ENCODE results near the gene DGKG. TPM values are rescaled to one million over a fixed set of nuclear protein-coding genes. Genes with fewer than 3 reads are reported as not detected.

Gene DGKG
- total RNA-seq, 4 donors from 2014 or later, result 0.84 to 5.8 (median 2.9) TPM

DNA sequence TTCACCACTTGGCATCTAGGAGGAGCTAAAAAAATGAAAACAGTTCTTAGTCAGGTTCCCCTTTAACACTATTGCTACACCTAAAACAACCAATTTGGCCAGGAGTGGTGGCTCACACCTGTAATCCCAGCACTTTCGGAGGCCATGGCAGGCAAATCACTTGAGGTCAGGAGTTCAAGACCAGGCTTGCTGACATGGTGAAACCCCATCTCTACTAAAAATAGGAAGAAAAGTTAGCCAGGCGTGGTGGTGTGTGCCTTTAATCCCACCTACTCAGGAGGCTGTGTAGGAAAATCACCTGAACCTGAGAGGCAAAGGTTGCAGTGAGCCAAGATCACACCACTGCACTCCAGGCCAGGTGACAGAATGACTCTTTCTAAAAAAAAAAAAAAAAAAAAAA lies 124.1 kb downstream of the DGKG start:
- DNase-seq (ENCODE audit: low spot score) (no peak), ATAC-seq (ENCODE audit: low FRiP score) (no peak)
- TF ChIP-seq CTCF (IDR thresholded peaks at IDR 0.05), result no peak

DNA sequence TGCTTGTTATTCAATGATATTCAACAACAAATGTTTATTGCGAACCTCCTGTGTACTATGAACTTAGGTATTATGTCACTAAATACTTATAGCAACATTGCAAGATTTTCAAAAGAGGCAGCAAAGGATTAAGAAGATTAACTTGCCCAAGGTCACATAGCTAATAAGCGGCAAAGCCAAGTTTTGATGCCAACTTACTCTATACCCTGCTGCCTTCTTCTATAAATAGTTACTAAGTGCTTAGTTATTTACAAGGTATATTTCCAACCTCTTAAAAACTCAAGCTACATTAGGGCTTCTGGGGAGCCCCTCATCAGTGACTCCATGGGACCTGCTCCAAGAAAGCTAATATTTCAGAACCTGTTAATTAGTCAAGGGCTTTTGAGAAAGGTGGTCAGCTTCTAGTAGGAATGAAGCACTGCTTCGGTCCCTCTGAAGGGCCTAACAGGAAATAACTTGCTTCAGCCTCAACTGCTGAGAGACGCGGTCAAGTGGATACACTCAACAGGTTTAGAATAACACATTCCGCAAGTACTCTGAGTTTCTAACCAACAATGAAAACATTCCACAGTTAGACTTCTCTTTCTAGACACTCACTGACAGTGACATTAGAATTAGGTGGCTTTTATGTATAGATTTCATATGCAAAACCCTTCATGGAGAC lies 125.5 kb downstream of the DGKG start:
- TF ChIP-seq CTCF (IDR thresholded peaks at IDR 0.05), result no peak
- no peak for ATAC-seq (ENCODE audit: low FRiP score)
- no peak for DNase-seq (ENCODE audit: low spot score)

DNA sequence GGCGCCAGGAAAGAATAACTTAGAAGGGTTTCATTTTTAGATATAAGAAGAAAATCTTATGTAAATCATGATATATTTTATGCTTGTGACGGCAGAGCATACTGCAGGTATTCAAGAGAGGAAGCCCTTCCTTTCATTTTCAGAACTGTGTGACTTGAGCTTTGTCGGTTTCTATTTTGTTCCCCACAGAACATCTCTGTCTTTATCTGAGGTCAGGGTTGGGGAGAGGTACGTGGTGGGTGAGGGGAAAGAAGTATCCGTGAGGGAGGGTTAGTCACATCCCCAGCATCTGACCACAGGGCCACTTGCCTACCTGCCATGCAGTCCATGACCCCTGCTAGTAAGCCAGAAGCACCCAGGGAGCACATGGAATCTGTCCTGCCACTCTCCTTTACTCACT lies 126.5 kb downstream of the DGKG start:
- no peak for TF ChIP-seq CTCF (IDR thresholded peaks at IDR 0.05)
- DNase-seq (ENCODE audit: low spot score) (no peak), ATAC-seq (ENCODE audit: low FRiP score) (no peak)

- DNase-seq (ENCODE audit: low spot score) (no peak), ATAC-seq (ENCODE audit: low FRiP score) (no peak)
- TF ChIP-seq CTCF (IDR thresholded peaks at IDR 0.05), result no peak
Measured at GRCh38 chr3:186234152-186234551, 127.9 kb downstream of the DGKG start.

GRCh38 chr3:186226482-186226881 lies 135.6 kb downstream of the DGKG start:
- ATAC-seq (ENCODE audit: low FRiP score) (no peak), DNase-seq (ENCODE audit: low spot score) (no peak)
- no peak for TF ChIP-seq CTCF (IDR thresholded peaks at IDR 0.05)

DNA sequence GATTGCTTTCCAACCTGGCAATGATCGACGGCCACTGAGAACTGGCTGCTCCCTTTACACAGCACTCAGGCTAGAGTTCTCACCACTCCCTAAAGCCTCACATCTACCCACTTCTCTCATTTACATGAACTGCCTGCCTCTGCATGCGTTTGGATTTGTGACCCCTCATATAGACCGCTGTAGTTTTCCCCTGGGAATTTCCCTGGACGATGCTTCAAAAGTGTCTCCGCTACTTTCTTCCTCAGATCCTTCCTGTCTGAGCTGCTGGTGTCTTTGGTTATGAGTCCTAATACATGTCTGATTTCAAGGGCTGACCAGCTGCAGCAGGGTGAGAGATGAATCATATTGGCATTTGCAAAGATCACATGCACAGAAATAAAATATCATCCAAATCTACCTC lies 136.4 kb downstream of the DGKG start:
- TF ChIP-seq CTCF (IDR thresholded peaks at IDR 0.05), result no peak
- no peak for DNase-seq (ENCODE audit: low spot score)
- ATAC-seq (ENCODE audit: low FRiP score), result no peak

DNA sequence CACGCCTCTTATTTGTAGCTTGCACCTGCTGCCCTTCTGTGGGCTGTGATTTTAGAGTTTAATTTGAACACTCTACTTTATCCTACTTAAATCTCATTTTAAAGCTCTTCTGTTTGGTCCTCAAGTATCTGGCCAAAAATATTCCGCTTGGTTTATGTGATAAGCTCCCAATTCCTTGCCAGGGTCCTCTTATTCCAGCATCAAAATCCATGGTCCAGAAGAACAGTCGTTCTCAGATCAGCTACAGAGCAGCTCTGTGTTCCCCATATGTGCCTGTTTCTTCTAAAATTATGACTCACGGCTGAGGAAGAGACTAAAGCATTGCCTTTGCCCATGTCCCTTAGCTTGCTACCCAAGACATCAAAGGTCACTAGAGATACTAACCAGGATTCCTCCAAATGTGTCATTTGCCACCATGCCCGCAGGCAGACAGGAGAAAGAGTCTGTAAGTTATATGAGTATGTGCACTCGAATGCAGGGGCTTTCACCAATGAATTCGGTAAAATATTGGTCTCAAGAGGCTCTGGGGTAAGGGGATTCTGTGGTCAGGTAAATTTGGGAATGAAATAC lies 137.9 kb downstream of the DGKG start:
- no peak for TF ChIP-seq CTCF (IDR thresholded peaks at IDR 0.05)
- DNase-seq (ENCODE audit: low spot score), result no peak

More for the DNA sequence above, 137.9 kb downstream of the DGKG start:
- ATAC-seq (ENCODE audit: low FRiP score), result no peak

Data from omental fat pad (tissue), 4 donors.